Activated B cell treated with CpG ODN at 0.5 μM for 24 hours (primary cell): ENCODE results near the gene SPEM1. TPM values are rescaled to one million over a fixed set of nuclear protein-coding genes. Genes with fewer than 3 reads are reported as not detected.
A peak's percentile ranks its signal among the peaks of the same experiment; 100 is the strongest.

ENCODE experiments used
- ATAC-seq: fragments of 200-7000 bp; cut with Tn5 transposase; one replicate; pipeline ENCODE4 v1.10.0; 2021; ENCODE audit warnings: low read depth, mild to moderate bottlenecking, moderate library complexity
- CTCF ChIA-PET: fragments of 350-600 bp; sonication (Branson Sonifier 250); formaldehyde crosslinking; loops from one replicate; lab custom pipeline; 2021; ENCODE audit warnings: antibody characterized with exemption; lab: Charles Lee
- POLR2A ChIA-PET: fragments of 350-600 bp; sonication (Branson Sonifier 250); formaldehyde crosslinking; loops from one replicate; lab custom pipeline; 2021; ENCODE audit warnings: antibody characterized with exemption; lab: Charles Lee
- DNase-seq: peaks from one replicate; pipeline ENCODE4 v3.0.0; 2022
- H3K27ac Mint-ChIP-seq: one replicate; pipeline ENCODE4 v1.8.0; 2020; ENCODE audit warnings: mixed read lengths
- H3K27me3 Mint-ChIP-seq: one replicate; pipeline ENCODE4 v1.8.0; 2021; ENCODE audit warnings: mixed read lengths
- H3K36me3 Mint-ChIP-seq: one replicate; pipeline ENCODE4 v1.8.0; 2021; ENCODE audit warnings: low read depth, mixed read lengths
- H3K4me1 Mint-ChIP-seq: one replicate; pipeline ENCODE4 v1.8.0; 2021; ENCODE audit warnings: mixed read lengths
- H3K4me3 Mint-ChIP-seq: one replicate; pipeline ENCODE4 v1.8.0; 2020; ENCODE audit warnings: mild to moderate bottlenecking, mixed read lengths
- H3K9me3 Mint-ChIP-seq: one replicate; pipeline ENCODE4 v1.8.0; 2020; ENCODE audit warnings: mixed read lengths
- intact Hi-C: fragments of 100-400 bp; cut with micrococcal nuclease; formaldehyde crosslinking; loops from one replicate; pipeline ENCODE4 v1.15.1; 2024
- total RNA-seq: library from RNA; stranded (reverse); gene quantifications from 2 replicates; pipeline ENCODE4 v1.2.3, GENCODE V29; 2022
- TF ChIP-seq, protein P1 (sequence below): fragments of 200-600 bp; IDR thresholded peaks from one replicate; pipeline ENCODE4 v1.8.0; 2022; ENCODE audit warnings: antibody characterized with exemption, mild to moderate bottlenecking

Gene SPEM1
- total RNA-seq, 1 donor from 2014 or later: not detected

DNA sequence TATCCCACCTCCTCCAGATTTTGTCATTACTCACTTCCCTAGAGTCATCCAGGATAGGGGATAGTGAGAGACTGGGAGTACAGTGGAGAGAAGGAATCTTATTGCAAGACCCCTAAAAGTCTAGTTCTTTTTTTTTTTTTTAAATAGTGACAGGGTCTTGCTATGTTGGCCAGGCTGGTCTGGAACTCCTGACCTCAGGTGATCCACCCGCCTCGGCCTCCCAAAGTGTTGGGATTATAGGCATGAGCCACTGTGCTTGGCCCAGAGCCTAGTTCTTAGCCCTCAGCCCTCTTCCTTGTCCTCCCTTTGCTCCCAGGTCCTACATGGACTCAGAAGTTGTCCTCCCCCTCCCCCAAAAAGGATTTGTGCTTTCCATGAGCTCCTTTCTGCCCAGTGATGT is 22.0 kb downstream of the SPEM1 start:
- Mint-ChIP-seq H3K27ac (no peak overlapping the region), H3K36me3 (peaks cover 3% of the 10 kb centered on the region), H3K4me1 (peaks cover 57% of the 10 kb centered on the region), H3K27me3 (peaks cover 60% of the 10 kb centered on the region), H3K9me3 (no peaks in the 10 kb centered on the region), H3K4me3 (no peak overlapping the region)
- no peak for DNase-seq
- POLR2A ChIA-PET: interaction anchor here (3.3 kb wide), 1 partner anchor 42 kb away, joined by 30 read pairs; the partner anchor contains the start of gene POLR2A
- TF ChIP-seq, protein P1, sequence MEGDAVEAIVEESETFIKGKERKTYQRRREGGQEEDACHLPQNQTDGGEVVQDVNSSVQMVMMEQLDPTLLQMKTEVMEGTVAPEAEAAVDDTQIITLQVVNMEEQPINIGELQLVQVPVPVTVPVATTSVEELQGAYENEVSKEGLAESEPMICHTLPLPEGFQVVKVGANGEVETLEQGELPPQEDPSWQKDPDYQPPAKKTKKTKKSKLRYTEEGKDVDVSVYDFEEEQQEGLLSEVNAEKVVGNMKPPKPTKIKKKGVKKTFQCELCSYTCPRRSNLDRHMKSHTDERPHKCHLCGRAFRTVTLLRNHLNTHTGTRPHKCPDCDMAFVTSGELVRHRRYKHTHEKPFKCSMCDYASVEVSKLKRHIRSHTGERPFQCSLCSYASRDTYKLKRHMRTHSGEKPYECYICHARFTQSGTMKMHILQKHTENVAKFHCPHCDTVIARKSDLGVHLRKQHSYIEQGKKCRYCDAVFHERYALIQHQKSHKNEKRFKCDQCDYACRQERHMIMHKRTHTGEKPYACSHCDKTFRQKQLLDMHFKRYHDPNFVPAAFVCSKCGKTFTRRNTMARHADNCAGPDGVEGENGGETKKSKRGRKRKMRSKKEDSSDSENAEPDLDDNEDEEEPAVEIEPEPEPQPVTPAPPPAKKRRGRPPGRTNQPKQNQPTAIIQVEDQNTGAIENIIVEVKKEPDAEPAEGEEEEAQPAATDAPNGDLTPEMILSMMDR: no peak
- intact Hi-C loops: no loop called here
- no peak for ATAC-seq
- CTCF ChIA-PET: no interaction called here

DNA sequence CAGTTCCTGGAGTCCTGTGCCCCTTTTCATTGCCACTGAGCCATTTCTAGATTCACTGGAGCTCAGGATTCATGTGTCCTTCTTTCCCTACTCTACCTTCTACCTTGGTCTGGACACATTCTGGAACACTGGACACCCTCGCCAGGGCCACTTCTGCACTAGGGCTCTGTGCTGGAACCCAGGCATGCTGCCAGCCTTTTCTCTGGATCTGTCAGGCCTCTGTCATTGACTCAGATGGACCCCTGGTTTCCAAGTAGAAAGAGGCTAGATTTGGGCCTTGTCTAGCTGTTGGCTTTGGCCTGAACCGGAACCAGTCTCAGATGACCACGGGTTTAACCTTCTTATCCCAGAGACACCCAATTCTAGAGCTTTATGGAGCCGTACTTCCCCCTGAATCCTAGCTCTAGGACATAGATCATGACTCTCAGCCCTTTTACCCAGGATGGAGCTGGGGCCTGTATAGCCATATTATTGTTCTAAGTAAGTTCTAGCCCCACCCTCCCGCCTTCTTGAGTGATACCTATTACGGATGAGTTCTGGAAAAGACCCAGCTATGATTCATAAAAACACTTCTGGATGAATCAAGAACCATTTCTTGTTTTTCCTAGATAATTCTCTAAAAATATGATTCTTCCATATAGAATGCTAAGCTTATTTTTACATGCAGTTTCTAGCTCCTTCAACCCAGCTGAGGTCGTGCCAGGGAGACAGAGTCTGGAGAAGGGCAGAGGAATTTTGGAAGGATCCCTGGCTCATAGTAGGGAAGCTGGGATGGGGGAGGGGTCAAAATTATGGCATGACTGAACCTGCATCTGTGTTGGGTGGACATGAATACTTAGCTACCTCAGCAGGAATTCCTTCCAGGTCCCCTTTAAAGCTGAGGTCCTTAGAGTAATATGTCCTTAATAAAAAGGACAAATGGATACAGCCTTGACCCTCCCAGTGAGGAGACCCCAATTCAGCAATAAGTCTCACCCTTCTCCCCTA is 23.7 kb downstream of the SPEM1 start:
- TF ChIP-seq, protein P1: no peak
- no peak for ATAC-seq
- peaks cover 44% of the 10 kb centered on the region for H3K4me1 Mint-ChIP-seq
- ChIA-PET CTCF (no interaction called here), POLR2A (interaction anchor here (0.6 to 2.6 kb wide), 9 partner anchors 8 to 413 kb away, joined by 3 to 18 read pairs (median 4); partner anchors contain the start of genes NAA38, POLR2A, TMEM102 and ZBTB4)
- no peaks in the 10 kb centered on the region for H3K36me3 Mint-ChIP-seq
- no peak overlapping the region for H3K4me3 Mint-ChIP-seq
- peaks cover 62% of the 10 kb centered on the region for H3K27me3 Mint-ChIP-seq
- DNase-seq: no peak
- intact Hi-C loops: no loop called here
- no peak overlapping the region for H3K27ac Mint-ChIP-seq
- H3K9me3 Mint-ChIP-seq: no peaks in the 10 kb centered on the region

DNA sequence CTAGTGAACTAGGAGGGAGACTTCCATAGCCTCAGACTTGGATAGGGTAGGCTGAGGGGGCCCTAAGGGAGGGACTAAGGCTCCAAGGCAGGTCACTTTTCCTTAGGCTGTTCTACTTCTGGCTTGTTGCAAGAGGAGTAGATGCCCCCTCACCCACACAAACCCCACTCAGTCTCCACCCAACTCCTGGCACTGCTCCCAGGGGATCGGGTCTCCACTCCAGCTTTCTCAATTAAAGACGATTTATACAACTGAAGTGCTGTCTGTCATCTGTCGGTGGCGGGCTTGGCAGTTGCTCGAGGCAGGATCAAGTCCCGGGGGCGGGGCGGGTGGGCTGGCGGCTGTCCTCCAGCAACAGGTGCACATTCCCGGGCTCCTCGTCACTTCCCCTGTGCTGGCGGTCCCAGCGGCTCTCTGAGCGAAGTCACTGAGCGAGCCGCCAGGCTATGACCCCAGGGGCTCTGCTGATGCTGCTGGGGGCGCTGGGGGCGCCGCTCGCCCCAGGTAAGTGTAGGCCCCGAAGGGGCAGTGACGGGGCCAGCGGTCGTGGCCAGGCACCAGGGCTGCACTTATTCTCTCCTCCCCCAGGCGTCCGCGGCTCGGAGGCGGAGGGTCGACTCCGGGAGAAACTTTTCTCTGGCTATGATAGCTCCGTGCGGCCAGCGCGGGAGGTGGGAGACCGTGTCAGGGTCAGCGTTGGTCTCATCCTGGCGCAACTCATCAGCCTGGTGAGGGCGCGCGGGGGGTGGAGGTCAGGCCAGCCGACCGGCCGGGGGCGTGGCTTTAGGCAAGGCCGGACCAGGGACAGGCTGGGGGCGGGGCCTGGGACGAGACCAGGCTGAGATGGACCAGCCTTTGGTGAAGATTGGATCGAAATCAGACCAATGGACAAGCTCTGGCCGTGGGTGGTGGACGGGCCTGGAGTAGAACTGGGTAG is 24.8 kb downstream of the SPEM1 start, which contains the start of gene CHRNB1:
Gene CHRNB1, plus strand, starts transcription at position 380 of the 937 bp plus-strand sequence. Its CDS starts 67 bp downstream, at position 447.
- peak; percentile 32 for ATAC-seq
- POLR2A ChIA-PET: interaction anchor here (0.8 to 2.6 kb wide), 11 partner anchors 8 to 412 kb away, joined by 3 to 18 read pairs (median 3); partner anchors contain the start of genes ATP1B2, NAA38, POLR2A and TMEM102
- peaks cover 62% of the 10 kb centered on the region for H3K27me3 Mint-ChIP-seq
- no peak within 1 kb of the TSS for H3K27ac Mint-ChIP-seq
- DNase-seq: peak; percentile 23
- TF ChIP-seq, protein P1: no peak
- peak within 1 kb of the TSS; percentile 78 for H3K4me3 Mint-ChIP-seq
- intact Hi-C loops: loop anchor here (1.0 kb wide), 1 partner anchor 10 kb away; no protein-coding TSS in a partner anchor
- no peaks in the 10 kb centered on the region for H3K36me3 Mint-ChIP-seq
- CTCF ChIA-PET: interaction anchor here (0.6 to 1.5 kb wide), 2 partner anchors 8 to 40 kb away, joined by 3 to 7 read pairs; partner anchors contain the start of gene POLR2A
- peaks cover 35% of the 10 kb centered on the region for H3K4me1 Mint-ChIP-seq
- H3K9me3 Mint-ChIP-seq: no peaks in the 10 kb centered on the region

DNA sequence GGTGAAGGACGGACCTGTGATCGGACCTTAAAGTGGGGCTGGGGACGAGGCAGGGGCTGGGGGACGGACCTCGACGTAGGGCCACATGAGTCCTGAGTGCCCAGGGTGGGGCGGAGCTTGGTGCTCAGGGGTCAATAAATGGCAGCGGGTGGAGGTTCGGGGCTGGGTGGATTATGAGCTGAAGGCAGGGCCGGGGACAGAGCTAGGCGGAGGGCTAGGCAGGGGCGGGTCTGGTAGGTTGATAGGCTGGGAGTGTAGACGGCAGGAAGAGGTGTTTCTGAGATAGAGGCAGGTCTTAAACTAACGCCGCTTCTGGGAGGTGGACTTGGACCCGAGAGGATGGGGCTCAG is 25.5 kb downstream of the SPEM1 start:
- no peaks in the 10 kb centered on the region for H3K36me3 Mint-ChIP-seq
- intact Hi-C loops: loop anchor here (1.0 kb wide), 1 partner anchor 10 kb away; no protein-coding TSS in a partner anchor
- H3K27me3 Mint-ChIP-seq: peaks cover 59% of the 10 kb centered on the region
- CTCF ChIA-PET: interaction anchor here (0.6 to 1.5 kb wide), 2 partner anchors 9 to 39 kb away, joined by 3 to 7 read pairs; partner anchors contain the start of gene POLR2A
- H3K27ac Mint-ChIP-seq: no peak overlapping the region
- no peaks in the 10 kb centered on the region for H3K9me3 Mint-ChIP-seq
- no peak for DNase-seq
- H3K4me3 Mint-ChIP-seq: peak overlapping the region; percentile 78
- ATAC-seq: peak; percentile 73
- H3K4me1 Mint-ChIP-seq: peaks cover 29% of the 10 kb centered on the region
- POLR2A ChIA-PET: interaction anchor here (0.8 to 2.6 kb wide), 7 partner anchors 9 to 205 kb away, joined by 3 to 18 read pairs (median 3); partner anchors contain the start of genes ATP1B2, POLR2A and TMEM102
- TF ChIP-seq, protein P1: no peak
